Activated B cell treated with CpG ODN at 0.5 μM for 24 hours (primary cell): Measurements from ENCODE around the gene CASKIN1. TPM values are rescaled to one million over a fixed set of nuclear protein-coding genes. Genes with fewer than 3 reads are reported as not detected.

ENCODE experiments used
- ATAC-seq: fragments of 200-7000 bp; cut with Tn5 transposase; one replicate; pipeline ENCODE4 v1.10.0; 2021; ENCODE audit warnings: low read depth, mild to moderate bottlenecking, moderate library complexity
- CTCF ChIA-PET: fragments of 350-600 bp; sonication (Branson Sonifier 250); formaldehyde crosslinking; loops from one replicate; lab custom pipeline; 2021; ENCODE audit warnings: antibody characterized with exemption; lab: Charles Lee
- POLR2A ChIA-PET: fragments of 350-600 bp; sonication (Branson Sonifier 250); formaldehyde crosslinking; loops from one replicate; lab custom pipeline; 2021; ENCODE audit warnings: antibody characterized with exemption; lab: Charles Lee
- DNase-seq: peaks from one replicate; pipeline ENCODE4 v3.0.0; 2022
- H3K27ac Mint-ChIP-seq: one replicate; pipeline ENCODE4 v1.8.0; 2020; ENCODE audit warnings: mixed read lengths
- H3K27me3 Mint-ChIP-seq: one replicate; pipeline ENCODE4 v1.8.0; 2021; ENCODE audit warnings: mixed read lengths
- H3K36me3 Mint-ChIP-seq: one replicate; pipeline ENCODE4 v1.8.0; 2021; ENCODE audit warnings: low read depth, mixed read lengths
- H3K4me1 Mint-ChIP-seq: one replicate; pipeline ENCODE4 v1.8.0; 2021; ENCODE audit warnings: mixed read lengths
- H3K4me3 Mint-ChIP-seq: one replicate; pipeline ENCODE4 v1.8.0; 2020; ENCODE audit warnings: mild to moderate bottlenecking, mixed read lengths
- H3K9me3 Mint-ChIP-seq: one replicate; pipeline ENCODE4 v1.8.0; 2020; ENCODE audit warnings: mixed read lengths
- intact Hi-C: fragments of 100-400 bp; cut with micrococcal nuclease; formaldehyde crosslinking; loops from one replicate; pipeline ENCODE4 v1.15.1; 2024
- total RNA-seq: library from RNA; stranded (reverse); gene quantifications from 2 replicates; pipeline ENCODE4 v1.2.3, GENCODE V29; 2022
- TF ChIP-seq, protein P1 (sequence below): fragments of 200-600 bp; IDR thresholded peaks from one replicate; pipeline ENCODE4 v1.8.0; 2022; ENCODE audit warnings: antibody characterized with exemption, mild to moderate bottlenecking

CASKIN1 gene
- total RNA-seq, 1 donor from 2014 or later: not detected

GRCh38 chr16:2190002-2190658 lies 6.3 kb downstream of the CASKIN1 start:
- no peak for DNase-seq
- ChIA-PET POLR2A (interaction anchor here (0.7 kb wide), 1 partner anchor 50 kb away, joined by 6 read pairs; no protein-coding TSS in a partner anchor), CTCF (no interaction called here)
- intact Hi-C loops: no loop called here
- no peak for ATAC-seq
- TF ChIP-seq, protein P1, sequence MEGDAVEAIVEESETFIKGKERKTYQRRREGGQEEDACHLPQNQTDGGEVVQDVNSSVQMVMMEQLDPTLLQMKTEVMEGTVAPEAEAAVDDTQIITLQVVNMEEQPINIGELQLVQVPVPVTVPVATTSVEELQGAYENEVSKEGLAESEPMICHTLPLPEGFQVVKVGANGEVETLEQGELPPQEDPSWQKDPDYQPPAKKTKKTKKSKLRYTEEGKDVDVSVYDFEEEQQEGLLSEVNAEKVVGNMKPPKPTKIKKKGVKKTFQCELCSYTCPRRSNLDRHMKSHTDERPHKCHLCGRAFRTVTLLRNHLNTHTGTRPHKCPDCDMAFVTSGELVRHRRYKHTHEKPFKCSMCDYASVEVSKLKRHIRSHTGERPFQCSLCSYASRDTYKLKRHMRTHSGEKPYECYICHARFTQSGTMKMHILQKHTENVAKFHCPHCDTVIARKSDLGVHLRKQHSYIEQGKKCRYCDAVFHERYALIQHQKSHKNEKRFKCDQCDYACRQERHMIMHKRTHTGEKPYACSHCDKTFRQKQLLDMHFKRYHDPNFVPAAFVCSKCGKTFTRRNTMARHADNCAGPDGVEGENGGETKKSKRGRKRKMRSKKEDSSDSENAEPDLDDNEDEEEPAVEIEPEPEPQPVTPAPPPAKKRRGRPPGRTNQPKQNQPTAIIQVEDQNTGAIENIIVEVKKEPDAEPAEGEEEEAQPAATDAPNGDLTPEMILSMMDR: no peak
- Mint-ChIP-seq H3K36me3 (no peaks in the 10 kb centered on the region), H3K9me3 (no peaks in the 10 kb centered on the region), H3K4me1 (peaks cover 5% of the 10 kb centered on the region), H3K4me3 (no peak overlapping the region), H3K27me3 (peaks cover 9% of the 10 kb centered on the region), H3K27ac (no peak overlapping the region)

GRCh38 chr16:2189252-2189893 lies 7.0 kb downstream of the CASKIN1 start:
- ATAC-seq (no peak), DNase-seq (no peak)
- intact Hi-C loops: no loop called here
- ChIA-PET CTCF (no interaction called here), POLR2A (no interaction called here)
- Mint-ChIP-seq H3K36me3 (no peaks in the 10 kb centered on the region), H3K4me1 (no peaks in the 10 kb centered on the region), H3K27me3 (peaks cover 5% of the 10 kb centered on the region), H3K4me3 (no peak overlapping the region), H3K27ac (no peak overlapping the region), H3K9me3 (no peaks in the 10 kb centered on the region)
- TF ChIP-seq, protein P1: no peak

DNA sequence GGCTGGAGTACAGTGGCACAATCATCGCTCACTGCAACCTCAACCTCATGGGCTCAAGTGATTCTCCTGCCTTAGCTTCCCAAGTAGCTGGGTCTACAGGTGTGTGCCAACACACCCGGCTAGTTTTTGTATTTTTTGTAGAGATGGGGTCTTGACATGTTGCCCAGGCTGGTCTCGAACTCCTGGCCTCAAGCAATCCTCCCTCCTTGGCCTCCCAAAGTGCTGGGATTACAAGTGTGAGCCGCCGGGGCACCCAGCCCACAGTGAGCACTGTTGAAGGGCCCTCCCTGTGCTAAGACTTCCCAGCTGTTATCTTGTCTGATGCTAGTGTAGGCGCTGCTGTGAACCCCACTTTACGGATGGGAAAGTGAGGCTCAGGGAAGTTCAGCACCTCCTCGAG lies 8.0 kb downstream of the CASKIN1 start:
- H3K9me3 Mint-ChIP-seq: no peaks in the 10 kb centered on the region
- H3K27ac Mint-ChIP-seq: no peak overlapping the region
- intact Hi-C loops: no loop called here
- ATAC-seq: no peak
- H3K4me3 Mint-ChIP-seq: no peak overlapping the region
- TF ChIP-seq, protein P1: no peak
- DNase-seq: no peak
- CTCF ChIA-PET: no interaction called here
- peaks cover 3% of the 10 kb centered on the region for H3K27me3 Mint-ChIP-seq
- no peaks in the 10 kb centered on the region for H3K36me3 Mint-ChIP-seq
- peaks cover 2% of the 10 kb centered on the region for H3K4me1 Mint-ChIP-seq
- POLR2A ChIA-PET: no interaction called here

GRCh38 chr16:2187212-2187611 lies 9.2 kb downstream of the CASKIN1 start:
- no peak for ATAC-seq
- no peaks in the 10 kb centered on the region for H3K9me3 Mint-ChIP-seq
- H3K27me3 Mint-ChIP-seq: no peaks in the 10 kb centered on the region
- no peak overlapping the region for H3K27ac Mint-ChIP-seq
- intact Hi-C loops: no loop called here
- no peak for DNase-seq
- ChIA-PET CTCF (no interaction called here), POLR2A (no interaction called here)
- TF ChIP-seq, protein P1: no peak
- H3K4me1 Mint-ChIP-seq: peaks cover 4% of the 10 kb centered on the region
- no peak overlapping the region for H3K4me3 Mint-ChIP-seq
- H3K36me3 Mint-ChIP-seq: no peaks in the 10 kb centered on the region

GRCh38 chr16:2186505-2186904 lies 9.9 kb downstream of the CASKIN1 start:
- TF ChIP-seq, protein P1: no peak
- CTCF ChIA-PET: no interaction called here
- Mint-ChIP-seq H3K36me3 (no peaks in the 10 kb centered on the region), H3K4me1 (peaks cover 4% of the 10 kb centered on the region), H3K27ac (no peak overlapping the region), H3K9me3 (no peaks in the 10 kb centered on the region), H3K27me3 (no peaks in the 10 kb centered on the region), H3K4me3 (no peak overlapping the region)
- DNase-seq (no peak), ATAC-seq (no peak)
- intact Hi-C loops: no loop called here
- POLR2A ChIA-PET: no interaction called here
